ENCODE data around the gene RAD18.

DNA sequence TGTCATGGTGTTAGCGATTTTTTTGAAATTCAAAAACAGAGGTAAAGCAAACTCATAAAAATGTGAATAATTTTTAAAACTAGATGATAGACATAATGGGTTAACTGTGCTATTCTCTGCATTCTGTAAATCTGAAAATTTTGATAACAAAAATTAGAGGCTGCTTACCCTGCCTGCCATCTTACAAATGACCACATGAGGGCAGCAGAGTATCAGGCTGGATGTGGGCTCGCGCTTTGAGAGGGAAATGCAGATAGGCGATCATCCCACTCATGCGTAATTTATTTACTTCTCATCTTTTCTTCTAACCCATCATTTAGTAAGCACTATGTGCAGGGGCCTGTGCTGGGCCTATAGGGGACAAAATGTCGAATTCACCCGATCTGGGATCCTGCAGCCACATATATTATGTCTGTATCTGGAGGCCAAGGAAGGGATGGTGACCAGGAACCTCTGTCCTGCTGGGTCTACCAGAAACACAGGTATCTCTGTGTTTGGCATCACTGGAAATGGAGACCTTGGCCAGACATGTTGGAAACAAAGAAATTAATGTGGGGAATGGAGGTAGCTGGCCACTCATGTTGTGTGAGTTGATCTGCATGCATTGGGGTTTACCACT lies 7.8 kb upstream of the RAD18 start:
- TF ChIP-seq, protein P1, sequence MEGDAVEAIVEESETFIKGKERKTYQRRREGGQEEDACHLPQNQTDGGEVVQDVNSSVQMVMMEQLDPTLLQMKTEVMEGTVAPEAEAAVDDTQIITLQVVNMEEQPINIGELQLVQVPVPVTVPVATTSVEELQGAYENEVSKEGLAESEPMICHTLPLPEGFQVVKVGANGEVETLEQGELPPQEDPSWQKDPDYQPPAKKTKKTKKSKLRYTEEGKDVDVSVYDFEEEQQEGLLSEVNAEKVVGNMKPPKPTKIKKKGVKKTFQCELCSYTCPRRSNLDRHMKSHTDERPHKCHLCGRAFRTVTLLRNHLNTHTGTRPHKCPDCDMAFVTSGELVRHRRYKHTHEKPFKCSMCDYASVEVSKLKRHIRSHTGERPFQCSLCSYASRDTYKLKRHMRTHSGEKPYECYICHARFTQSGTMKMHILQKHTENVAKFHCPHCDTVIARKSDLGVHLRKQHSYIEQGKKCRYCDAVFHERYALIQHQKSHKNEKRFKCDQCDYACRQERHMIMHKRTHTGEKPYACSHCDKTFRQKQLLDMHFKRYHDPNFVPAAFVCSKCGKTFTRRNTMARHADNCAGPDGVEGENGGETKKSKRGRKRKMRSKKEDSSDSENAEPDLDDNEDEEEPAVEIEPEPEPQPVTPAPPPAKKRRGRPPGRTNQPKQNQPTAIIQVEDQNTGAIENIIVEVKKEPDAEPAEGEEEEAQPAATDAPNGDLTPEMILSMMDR (IDR thresholded peaks at IDR 0.05): peak; percentile 94 to 100 (median 99)
- TF ChIP-seq POLR2A (IDR thresholded peaks at IDR 0.05): no peak
